Left cardiac atrium (tissue), 4 donors: ENCODE data around the gene KCNK10. TPM values are rescaled to one million over a fixed set of nuclear protein-coding genes. Genes with fewer than 3 reads are reported as not detected.

Source experiments
- ATAC-seq, 2 donors: fragments of 200-7000 bp; cut with Tn5 transposase; one replicate each; pipeline ENCODE4 v1.9.1; 2020; ENCODE audit warnings: mild to moderate bottlenecking in 2 of 2, moderate library complexity in 2 of 2
- DNase-seq: peaks from one replicate; pipeline ENCODE4 v3.0.0-alpha.2; 2020
- intact Hi-C, 2 donors: fragments of 100-400 bp; cut with DNase I; formaldehyde crosslinking; loops; one replicate each; pipeline versions ENCODE4 v1.14.1 to v1.15.1; 2022 to 2023
- total RNA-seq, 2 donors: library from RNA; stranded (reverse); fragmentation: NEBNext Ultra II Directional; extraction: Animal tissue kit (Norgen Biotek cat#: 25700); gene quantifications; one replicate each; pipeline ENCODE4 v1.2.1, GENCODE V29; 2021
- donor health status: DM: no; HTN: yes; CAD: no.
- donor health status: DM: no; HTN: yes; CAD: no; lungs with severe emphysema.
- donor health status: DM: yes; HTN: yes; CAD: no.
- donor health status: Dilated cardiomyopathy.

KCNK10 gene
- total RNA-seq, 2 donors from 2014 or later: not detected

DNA sequence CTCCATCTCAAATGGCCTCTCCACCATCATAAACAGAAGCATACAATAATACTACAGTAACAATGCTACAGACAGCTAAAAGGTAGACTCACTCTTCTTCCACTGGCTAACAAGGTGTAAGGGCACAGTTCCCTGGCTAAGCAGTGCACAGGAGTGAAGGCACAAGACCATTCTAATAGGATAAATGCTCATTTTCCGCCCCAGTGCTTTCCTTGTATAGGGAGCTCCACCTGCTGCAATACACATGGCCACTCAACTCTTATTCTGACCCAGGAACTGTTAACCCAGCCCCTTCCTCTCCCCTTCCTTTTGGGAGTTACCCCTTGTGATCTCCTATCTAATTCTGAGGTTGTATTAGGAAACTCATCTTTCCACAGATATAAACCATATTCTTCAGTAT lies 124.6 kb downstream of the KCNK10 start:
- intact Hi-C loops: no loop called here
- DNase-seq: no peak
- ATAC-seq: no peak

DNA sequence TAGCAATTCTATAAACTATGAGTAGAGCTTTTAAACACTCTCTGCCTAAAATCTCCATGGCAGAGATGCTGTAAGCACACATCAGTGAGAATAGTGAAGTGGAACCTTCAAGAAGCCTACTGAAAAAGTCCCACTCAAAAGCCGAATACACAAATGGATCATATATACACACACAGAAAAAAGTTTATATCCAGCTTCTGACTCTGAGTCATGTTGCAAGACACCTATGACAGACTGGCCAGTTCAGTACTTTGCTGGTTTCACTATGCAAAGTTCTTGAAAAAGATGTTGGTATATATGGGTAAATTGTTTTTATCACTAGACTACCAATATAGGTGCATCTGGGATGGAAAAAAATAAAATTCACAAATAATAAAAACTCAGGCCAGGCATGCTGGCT lies 126.1 kb downstream of the KCNK10 start:
- intact Hi-C loops: no loop called here
- DNase-seq (no peak), ATAC-seq (no peak)

DNA sequence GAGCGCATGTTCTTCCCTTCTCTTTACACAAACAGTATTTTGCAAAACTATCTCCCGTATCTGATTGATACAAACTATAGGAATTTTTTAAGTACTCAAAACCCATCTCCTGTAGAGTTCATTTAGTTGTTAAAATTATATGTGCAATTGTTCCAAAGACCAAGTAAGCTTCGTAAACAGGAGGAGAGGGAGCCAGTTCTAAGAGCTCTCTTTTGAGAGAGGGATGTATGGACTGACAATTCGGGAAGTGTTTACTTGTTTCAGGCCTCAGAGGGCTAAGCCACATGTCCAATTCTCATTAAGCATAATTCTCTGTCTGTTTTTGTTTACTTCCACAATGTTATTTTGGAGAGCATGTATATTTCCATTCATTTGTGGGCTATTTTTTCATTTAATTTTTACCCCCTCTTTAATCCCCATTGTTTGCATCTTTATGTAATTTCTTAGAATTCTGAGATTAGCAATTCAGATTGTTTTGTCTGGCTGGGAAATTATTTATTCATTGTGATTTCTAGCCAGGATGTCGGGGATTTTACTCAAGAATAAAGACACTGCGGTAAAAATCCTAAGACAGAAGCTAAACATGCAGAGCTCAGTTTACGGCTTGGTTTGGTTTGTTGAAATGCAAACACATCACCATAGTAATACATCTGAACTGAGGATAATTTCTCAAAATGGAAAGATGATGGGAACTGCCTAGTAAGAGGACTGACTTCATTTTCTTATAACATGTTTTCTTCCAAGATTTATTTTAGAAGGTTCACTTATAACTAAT lies 126.8 kb downstream of the KCNK10 start:
- intact Hi-C loops: no loop called here
- DNase-seq (no peak), ATAC-seq (no peak)

DNA sequence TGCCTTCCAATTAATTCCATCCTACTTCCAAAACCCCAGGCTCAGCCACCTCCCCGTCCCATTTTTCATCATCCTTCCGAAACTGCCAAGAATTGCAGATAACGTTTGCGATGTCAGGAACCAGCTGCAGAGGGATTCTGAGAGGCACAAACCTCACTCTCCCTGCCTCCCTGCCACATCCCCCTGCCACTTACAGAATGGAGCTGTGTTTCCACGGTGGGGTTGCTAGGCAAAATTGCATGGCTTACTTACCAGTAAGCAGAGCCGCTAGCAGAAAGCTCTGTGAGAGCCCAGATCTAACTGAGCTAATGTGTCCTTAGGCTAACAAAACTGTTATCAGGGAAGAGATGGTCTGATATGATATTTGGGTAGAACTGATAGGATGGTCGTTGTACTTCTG lies 127.4 kb downstream of the KCNK10 start:
- no peak for ATAC-seq
- no peak for DNase-seq
- intact Hi-C loops: no loop called here

DNA sequence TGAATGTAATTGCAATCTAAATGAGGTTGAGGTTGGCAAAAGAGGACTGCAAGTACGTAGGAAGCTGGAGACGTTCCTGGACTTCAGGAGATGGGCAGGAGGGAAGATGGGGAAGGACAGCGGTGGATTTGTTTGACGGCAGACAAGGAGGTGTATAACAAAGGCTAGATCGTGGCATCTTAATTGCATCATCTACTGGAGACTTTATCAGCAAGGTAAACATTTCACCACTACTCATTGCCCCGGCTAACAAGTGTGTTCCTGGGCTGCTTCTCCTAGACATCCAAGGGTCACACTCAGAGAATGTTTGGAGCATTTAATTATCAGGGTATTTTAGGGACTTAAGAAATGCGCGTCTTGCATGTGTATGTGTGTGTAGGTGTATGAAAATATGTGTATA lies 128.5 kb downstream of the KCNK10 start:
- ATAC-seq: no peak
- intact Hi-C loops: no loop called here
- no peak for DNase-seq

DNA sequence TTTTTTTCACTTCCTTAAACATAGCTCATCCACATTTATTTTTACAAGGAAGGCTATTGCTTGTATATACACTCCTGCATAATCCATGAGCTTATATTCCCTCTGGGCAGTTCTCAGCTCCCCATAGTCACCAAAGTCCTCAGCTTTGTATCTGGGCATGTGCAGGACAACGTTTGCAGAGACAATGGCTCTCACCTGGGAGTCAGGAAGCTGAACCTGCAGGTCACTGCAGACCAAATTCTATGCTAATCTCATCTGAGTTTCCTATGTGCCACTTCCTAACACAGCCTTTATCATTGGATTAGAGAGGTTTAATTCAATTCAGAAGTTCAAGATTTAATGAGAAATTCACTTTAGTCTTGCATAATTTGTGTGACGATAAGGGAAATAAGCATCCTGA lies 131.5 kb downstream of the KCNK10 start:
- ATAC-seq (no peak), DNase-seq (no peak)
- intact Hi-C loops: no loop called here

DNA sequence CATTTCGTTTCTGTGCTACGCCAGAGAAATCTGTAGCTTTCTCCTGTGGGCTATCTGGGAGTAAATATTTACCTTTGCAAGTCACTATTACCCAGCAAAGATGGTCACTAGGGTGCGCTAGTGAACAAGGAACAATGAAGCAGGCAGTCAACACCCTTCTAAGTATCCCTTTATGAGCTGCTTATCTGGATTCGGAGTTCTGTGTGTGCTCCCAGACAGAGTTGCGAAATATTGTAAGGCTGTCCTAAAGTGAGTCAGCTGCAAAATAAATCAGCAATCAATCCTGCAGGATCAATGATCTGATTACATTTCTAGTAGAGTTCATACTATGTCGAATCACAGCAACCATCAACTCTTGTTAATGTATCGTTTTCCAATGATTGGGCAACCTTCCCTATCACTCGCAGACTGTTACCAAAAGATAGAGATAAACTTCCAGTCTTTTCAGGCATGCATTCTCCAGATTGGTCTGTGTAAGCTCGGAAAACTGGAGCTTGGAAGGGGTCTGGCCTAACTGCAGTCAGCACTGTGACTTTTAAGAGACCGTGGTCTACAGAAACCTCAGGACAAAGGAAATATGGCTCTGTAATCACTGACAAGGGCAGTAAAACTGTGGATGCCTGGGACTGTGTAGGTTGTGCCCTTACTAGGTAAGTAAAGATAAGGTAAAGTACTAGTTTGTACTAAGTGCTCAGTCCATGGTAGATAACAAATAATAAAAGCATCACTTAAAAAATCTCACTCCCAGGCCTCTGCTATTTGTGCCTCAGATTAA lies 133.5 kb downstream of the KCNK10 start:
- intact Hi-C loops: loop anchor here in 1 of 2 donors (5.0 kb wide), 2 partner anchors 193 to 373 kb away; partner anchors contain the start of gene ZC3H14

DNA sequence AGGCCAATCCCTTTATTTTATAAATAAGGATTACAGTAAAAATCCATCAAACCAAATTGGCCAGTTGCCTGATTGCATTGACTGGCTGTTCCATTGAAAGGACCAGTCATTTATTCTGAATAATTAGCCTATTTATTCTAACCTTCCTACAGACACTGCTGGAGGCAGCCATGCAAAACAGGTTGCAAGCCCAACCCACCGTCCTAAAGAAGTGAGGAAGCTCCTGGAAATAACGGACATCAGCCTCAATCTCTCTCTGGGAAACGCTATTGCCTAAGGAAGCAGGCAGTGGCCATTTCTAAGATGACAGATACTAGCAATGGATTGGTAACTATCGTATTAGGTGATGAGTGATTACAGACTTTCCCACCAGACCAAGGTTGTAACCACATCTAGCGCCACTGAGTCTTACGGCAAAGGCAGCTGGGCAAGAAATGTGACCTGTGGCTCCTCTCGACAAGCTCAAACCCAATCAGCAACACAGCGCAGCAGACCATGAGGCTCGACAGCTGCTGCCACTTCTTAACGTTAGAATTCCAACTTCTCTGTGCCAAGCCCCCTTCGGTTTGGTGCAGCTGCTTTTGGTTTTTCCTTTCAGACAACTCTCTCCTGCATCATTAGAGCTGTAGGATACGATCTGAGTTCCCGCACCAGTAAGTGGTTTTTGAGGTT lies 134.2 kb downstream of the KCNK10 start:
- ATAC-seq (peak in 1 of 2 donors; percentile 49), DNase-seq (no peak)
- intact Hi-C loops: loop anchor here in 1 of 2 donors (5.0 kb wide), 2 partner anchors 193 to 373 kb away; partner anchors contain the start of gene ZC3H14

More for the DNA sequence above, 133.5 kb downstream of the KCNK10 start:
- peak; percentile 68 for DNase-seq
- ATAC-seq: peak; percentile 95 to 98

DNA sequence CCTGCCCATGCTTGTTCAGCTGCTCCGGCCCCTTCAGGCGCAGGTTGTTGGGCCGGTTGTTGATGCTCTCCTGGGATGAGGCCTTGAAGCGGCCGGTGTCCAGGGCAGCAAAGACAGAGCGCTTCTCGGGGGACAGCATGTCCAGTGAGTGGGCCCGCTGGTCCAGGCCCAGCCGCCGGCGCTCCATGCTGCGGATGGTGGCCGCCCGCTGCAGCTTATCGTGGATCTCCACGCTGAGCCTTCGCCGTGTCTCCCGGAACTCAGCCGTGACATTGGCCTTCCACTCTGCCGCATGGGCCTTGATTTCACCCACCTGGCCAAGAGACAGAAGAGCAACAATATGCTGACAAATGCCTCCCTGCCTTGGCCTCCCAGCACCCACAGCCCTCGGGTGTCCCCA lies 137.2 kb downstream of the KCNK10 start:
- intact Hi-C loops: loop anchor here in 1 of 2 donors (5.0 kb wide), 2 partner anchors 196 to 376 kb away; partner anchors contain the start of gene ZC3H14
- DNase-seq (no peak), ATAC-seq (no peak)

DNA sequence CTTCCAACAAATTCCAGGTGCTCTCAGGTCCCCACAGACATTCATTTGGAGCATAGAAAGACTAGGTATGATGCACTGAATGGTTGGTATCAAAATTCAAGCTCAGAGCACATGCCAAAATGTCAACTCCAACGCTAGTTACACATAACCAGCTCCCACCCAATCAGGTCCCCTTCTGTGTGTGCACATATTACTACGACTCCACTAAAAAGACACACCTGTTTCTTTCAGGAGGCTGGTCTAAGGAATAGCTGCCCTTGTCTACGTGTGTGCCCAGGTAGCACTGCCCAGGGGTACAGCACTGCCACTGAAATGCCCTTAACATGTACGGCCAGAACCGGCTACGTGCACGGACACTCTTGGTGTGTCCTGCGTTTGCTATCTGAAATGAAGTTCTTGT lies 138.1 kb downstream of the KCNK10 start:
- no peak for ATAC-seq
- intact Hi-C loops: loop anchor here in 1 of 2 donors (5.0 kb wide), 2 partner anchors 197 to 377 kb away; partner anchors contain the start of gene ZC3H14
- no peak for DNase-seq

DNA sequence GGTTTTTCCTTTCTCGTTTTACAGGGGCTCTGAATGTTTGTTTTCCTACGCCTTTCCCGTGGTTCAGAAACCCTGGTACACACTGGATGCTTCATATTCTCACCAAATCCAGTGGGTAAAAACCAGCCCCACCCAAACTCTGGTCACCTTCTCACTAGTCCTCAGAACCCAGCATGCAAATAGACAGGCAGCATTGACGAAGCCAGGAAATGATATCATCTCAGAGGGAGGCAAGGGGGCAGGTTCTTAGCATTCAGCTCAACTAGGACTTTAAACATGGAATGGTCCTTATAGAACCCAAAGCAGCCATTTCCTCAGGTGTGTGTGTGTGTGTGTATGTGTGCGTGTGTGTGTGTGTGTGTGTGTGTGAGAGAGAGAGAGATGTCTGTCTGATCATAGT lies 142.0 kb downstream of the KCNK10 start:
- no peak for DNase-seq
- ATAC-seq: no peak
- intact Hi-C loops: no loop called here

DNA sequence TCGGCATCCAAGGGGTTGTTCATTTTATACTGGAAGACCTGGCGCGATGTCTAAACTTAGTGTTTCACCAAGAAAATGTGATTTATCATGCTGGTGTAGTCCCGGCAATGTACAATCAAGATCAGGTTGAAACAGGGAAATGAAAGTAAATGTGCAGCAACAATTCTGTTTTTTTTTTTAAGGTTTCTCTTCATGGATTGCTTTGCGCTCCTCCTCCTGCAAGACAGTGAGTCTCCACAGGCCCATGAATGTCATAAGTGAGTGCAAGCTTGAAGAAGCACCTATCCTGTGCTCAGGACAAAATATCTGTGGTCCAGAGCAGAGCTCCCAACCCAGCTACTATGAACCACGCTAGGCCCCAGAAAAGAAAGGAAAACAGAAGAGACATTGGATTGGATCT lies 143.4 kb downstream of the KCNK10 start:
- DNase-seq: no peak
- intact Hi-C loops: no loop called here
- ATAC-seq: no peak

DNA sequence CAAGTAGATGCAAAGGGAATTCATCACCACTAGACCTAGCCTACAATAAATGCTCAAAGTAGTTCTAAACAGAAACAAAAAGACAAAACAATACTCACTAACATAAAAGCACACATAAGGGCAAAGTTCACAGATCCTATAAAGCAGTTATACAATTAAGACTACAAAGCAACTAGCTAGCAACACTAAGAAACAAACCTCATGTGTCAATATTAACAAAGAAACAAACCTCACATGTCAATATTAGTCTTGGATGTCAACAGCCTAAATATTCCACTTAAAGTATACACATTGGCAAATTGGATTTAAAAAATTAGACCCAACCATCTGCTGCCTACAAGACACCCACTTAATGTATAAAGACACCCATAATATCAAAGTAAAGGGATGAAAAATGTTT lies 152.7 kb downstream of the KCNK10 start:
- no peak for DNase-seq
- intact Hi-C loops: no loop called here
- no peak for ATAC-seq

DNA sequence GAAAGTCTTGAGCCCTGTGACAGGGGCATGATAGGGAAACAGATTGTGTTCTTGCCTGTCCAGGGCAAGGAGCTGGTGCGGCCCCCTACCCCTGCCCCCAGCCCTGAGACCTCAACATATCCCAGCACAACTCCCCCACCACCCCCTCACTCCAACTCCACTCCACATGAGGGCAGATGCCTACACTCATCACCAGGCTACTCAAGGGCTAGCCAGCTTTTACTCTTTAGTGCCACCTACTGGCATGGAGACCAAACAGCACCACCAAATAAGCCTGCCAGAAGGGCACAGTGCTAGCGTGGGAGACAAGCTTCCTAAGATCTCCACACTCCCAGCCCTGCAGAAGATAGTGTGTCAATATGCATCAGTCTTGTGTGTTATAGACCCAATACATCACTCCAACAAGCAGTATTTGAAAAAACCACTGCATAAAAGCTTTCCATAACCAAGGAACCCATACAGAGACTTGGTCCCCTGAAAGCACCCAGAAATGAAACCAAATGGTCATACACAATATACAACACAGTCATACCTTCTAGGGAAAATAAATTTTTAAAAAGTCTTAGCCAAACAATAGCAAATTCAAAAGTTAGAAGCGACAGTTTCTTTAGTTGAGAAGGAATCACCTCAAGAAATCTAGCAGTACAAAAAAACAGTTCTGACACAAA lies 154.4 kb downstream of the KCNK10 start:
- DNase-seq (no peak), ATAC-seq (peak; percentile 74 to 85)
- intact Hi-C loops: loop anchor here in 1 of 2 donors (2.0 to 5.0 kb wide), 2 partner anchors 156 to 221 kb away; no protein-coding TSS in a partner anchor

DNA sequence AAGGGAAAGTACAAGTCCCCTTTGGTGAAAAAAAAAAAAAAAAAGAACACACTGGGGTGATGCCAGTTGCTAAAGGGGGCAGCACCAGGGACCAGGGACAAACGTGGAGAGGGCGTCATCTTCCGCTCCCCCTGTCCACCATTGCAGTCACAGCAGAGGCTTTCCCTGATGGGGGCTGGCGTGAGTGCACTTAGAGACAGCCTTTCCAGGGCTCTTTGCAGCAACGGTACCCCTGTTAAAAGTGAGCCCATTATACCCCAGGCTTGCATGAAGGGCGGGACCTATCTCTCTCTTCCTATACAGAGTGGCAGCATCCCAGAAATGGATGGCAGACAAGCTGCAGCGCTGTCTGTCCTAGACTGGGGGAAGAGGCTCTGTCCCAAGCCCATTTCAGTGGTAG lies 155.0 kb downstream of the KCNK10 start:
- ATAC-seq: no peak
- intact Hi-C loops: loop anchor here in 1 of 2 donors (2.0 to 5.0 kb wide), 2 partner anchors 155 to 221 kb away; no protein-coding TSS in a partner anchor

DNA sequence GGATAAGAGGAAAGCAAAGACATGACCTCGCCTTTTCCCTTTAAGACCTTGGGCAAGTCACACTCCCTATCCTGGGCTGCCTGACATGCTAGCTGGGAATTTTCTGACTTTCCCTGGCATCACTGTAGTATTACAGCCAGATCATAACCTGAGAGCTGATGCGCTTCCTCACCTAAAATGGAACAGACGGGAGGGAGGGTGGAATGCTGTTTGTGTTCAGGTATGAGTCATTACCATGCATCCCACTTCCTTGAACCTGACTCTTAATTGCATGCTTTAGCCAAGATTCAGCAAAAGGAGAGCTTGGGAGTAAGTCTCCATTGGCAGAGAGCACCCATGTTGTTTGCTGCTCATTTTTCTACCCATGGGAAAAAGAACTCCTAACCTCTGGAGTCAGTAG lies 156.5 kb downstream of the KCNK10 start:
- intact Hi-C loops: loop anchor here in 1 of 2 donors (5.0 kb wide), 1 partner anchor 219 kb away; no protein-coding TSS in a partner anchor
- DNase-seq (no peak), ATAC-seq (peak in 1 of 2 donors; percentile 89)

More for the DNA sequence above, 155.0 kb downstream of the KCNK10 start:
- DNase-seq: no peak

DNA sequence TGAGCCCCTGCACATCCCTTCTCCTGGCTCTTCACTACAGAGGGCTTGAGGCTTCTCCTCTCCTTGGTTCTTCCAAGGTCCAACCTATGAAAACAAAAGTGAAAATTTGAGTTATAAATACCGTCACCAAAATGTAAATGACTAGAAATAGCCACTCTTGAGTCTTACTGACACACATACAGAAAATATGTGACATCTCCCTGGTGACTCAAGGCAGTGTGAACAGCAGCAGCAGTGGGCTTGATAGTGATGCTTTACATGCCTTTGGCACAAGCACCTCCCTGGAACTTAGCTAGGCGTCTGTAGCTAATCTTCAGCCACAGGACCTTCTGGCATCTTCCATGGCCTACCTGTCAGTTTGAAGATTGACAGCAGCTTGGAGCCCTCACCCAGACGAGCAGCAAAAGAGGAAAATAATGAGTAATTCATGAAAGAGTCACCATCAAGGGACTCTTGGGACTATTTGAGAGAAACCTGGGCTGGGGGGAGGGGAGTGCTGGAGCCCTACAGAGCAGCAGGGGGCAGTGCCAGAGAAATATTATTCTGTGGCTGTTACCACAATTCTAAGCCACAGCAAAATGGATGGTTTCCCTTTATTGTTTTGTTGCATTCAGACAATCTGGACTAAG lies 158.0 kb downstream of the KCNK10 start:
- DNase-seq (no peak), ATAC-seq (no peak)
- intact Hi-C loops: loop anchor here in 1 of 2 donors (5.0 kb wide), 1 partner anchor 218 kb away; no protein-coding TSS in a partner anchor

DNA sequence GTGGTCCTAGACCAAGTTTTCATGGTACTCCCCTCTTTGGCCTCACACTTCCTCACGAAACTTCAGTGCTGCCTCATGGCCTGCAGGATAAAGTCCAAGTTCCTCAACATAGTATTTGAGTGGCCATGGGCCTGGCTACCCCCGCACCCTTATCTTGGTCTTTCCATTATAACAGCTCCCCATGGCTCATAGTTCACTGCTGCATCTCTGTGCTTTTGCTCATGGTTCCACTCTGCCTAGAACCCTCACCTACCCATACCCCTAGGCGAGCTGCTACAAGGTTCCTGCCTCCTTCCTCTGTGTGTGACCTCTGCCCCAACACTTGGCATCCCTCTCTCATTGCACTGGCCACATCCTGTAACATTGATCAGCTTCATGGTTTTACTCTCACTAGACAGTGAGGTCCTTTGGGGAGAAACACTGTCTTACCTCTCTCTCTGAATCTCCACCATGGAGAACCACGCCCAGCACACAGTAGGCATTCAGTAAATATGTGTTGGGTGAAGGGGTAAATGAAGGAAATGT lies 159.3 kb downstream of the KCNK10 start:
- no peak for ATAC-seq
- intact Hi-C loops: no loop called here
- no peak for DNase-seq
